Measurements from ENCODE around the gene CDK14. TPM values are rescaled to one million over a fixed set of nuclear protein-coding genes. Genes with fewer than 3 reads are reported as not detected.

CDK14 gene
- total and polyA plus RNA-seq, 2 of the 8 experiments (the other 6 are each of a cell fraction or from before 2014, with no cell fraction given), result 5.5 to 47.3 TPM

GRCh38 chr7:91064052-91064451, 467.9 kb downstream of the CDK14 start:
- Histone ChIP-seq H3K23ac (ENCODE audit: insufficient read length) (no peak overlapping the region), H3K14ac (ENCODE audit: insufficient read length) (no peak overlapping the region), H3K27ac (ENCODE audit: low read depth, low read length) (no peak overlapping the region), H3K4ac (replicated peaks; ENCODE audit: insufficient read length, low read depth, low read length) (no peak overlapping the region), H2BK15ac (ENCODE audit: low read length) (no peak overlapping the region), H2BK5ac (ENCODE audit: low read depth, low read length) (no peak overlapping the region), H4K20me1 (replicated peaks in 1 of 2; ENCODE audit: control insufficient read depth in 1 of 2, insufficient read depth in 2 of 2, low read length in 2 of 2) (no peaks in the 10 kb centered on the region), H2BK12ac (ENCODE audit: low read depth, low read length) (no peak overlapping the region), H2BK120ac (replicated peaks; ENCODE audit: low read depth, low read length) (no peak overlapping the region), H3K79me1 (ENCODE audit: low read depth, low read length) (no peaks in the 10 kb centered on the region), H3K4me2 (ENCODE audit: insufficient read depth in 1 of 2, low read depth in 2 of 2, low read length in 2 of 2) (no peak overlapping the region), H4K91ac (replicated peaks; ENCODE audit: insufficient read length, low read length) (no peak overlapping the region), H2AFZ (ENCODE audit: low read length) (no peak overlapping the region), H3K9ac (replicated peaks in 1 of 4; ENCODE audit: extremely low read depth in 1 of 4, low read depth in 3 of 4, low read length in 3 of 4) (no peak overlapping the region), H3K23me2 (ENCODE audit: low read depth, low read length) (no peaks in the 10 kb centered on the region), H3K4me3 (ENCODE audit: extremely low read depth in 1 of 4, insufficient read depth in 2 of 4, low read depth in 3 of 4, low read length in 4 of 4) (no peak overlapping the region), H3K4me1 (replicated peaks in 1 of 4; ENCODE audit: control insufficient read depth in 3 of 4, insufficient read depth in 4 of 4, low read length in 3 of 4) (peaks cover 0 to 8% (median 2%) of the 10 kb centered on the region in 4 experiments; a peak in 3 of 7 replicates), H3K27me3 (replicated peaks in 1 of 4; ENCODE audit: control insufficient read depth in 3 of 4, extremely low read depth in 1 of 4, insufficient read depth in 3 of 4, low read length in 3 of 4) (no peaks in the 10 kb centered on the region; a peak in 1 of 7 replicates), H2BK20ac (ENCODE audit: low read length) (no peak overlapping the region), H4K8ac (ENCODE audit: extremely low read depth, insufficient read depth, low read length) (no peak overlapping the region), H3K36me3 (ENCODE audit: control insufficient read depth in 2 of 4, insufficient read depth in 4 of 4, low read length in 3 of 4) (no peaks in the 10 kb centered on the region), H2AK5ac (ENCODE audit: low read depth, low read length) (no peak overlapping the region), H4K5ac (ENCODE audit: insufficient read length, low read depth, low read length) (no peak overlapping the region), H3K56ac (replicated peaks; ENCODE audit: insufficient read length, low read depth, low read length) (no peak overlapping the region), H3K79me2 (ENCODE audit: control insufficient read depth in 1 of 2, insufficient read depth in 2 of 2, low read length in 2 of 2) (no peaks in the 10 kb centered on the region), H3K18ac (ENCODE audit: extremely low read depth, low read length) (no peak overlapping the region), H3K9me3 (ENCODE audit: insufficient read depth in 2 of 2, low read depth in 1 of 2, low read length in 1 of 2) (peaks cover 0 to 5% of the 10 kb centered on the region in 2 experiments; a peak in 1 of 4 replicates)
- WGBS, 2 experiments (ENCODE audit: extremely low coverage in 1 of 2, insufficient coverage in 1 of 2, insufficient read length in 1 of 2, insufficient replicate concordance in 2 of 2, low coverage in 1 of 2, low lambda C conversion rate in 2 of 2, missing lambda C conversion rate in 1 of 2), result 88% methylated on average over 2 of the region's 2 CpGs; no CpG with 5 or more reads in 1 of the 2 experiments
- ChIA-PET CTCF (ENCODE audit: partially characterized antibody) (interaction anchor here (0.8 to 1.2 kb wide), 2 partner anchors 20 to 26 kb away, joined by 3 to 4 read pairs; no protein-coding TSS in a partner anchor), POLR2A (ENCODE audit: partially characterized antibody) (no interaction called here)
- DNase-seq (ENCODE audit: low read depth in 1 of 2, low spot score in 2 of 2) (no peak), FAIRE-seq (no peak)
- TF ChIP-seq TBP (IDR thresholded peaks at IDR 0.05; ENCODE audit: low read depth, low read length), result no peak
- TF ChIP-seq GABPA (IDR thresholded peaks at IDR 0.05; ENCODE audit: borderline replicate concordance, insufficient read depth, low read length), result no peak
- TF ChIP-seq, protein P1, sequence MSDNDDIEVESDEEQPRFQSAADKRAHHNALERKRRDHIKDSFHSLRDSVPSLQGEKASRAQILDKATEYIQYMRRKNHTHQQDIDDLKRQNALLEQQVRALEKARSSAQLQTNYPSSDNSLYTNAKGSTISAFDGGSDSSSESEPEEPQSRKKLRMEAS (IDR thresholded peaks at IDR 0.05), result no peak
- no peak for TF ChIP-seq JUND (IDR thresholded peaks at IDR 0.05; ENCODE audit: low read length)
- TF ChIP-seq RAD21 (IDR thresholded peaks at IDR 0.05 in 1 of 2, conservative IDR thresholded peaks at IDR 0.05 in 1 of 2; ENCODE audit: low read depth in 2 of 2, low read length in 2 of 2), result no peak
